Measurements from ENCODE around the gene ABL2.
"Not testable (repeated sequence)": the region's sequence is repeated elsewhere in the genome, so short reads cannot be mapped to it uniquely, and the experiment has no call there.

The ABL2 gene

GRCh38 chr1:179184403-179184802, 45.1 kb downstream of the ABL2 start:
- no peak for TF ChIP-seq CTCF (IDR thresholded peaks at IDR 0.05; ENCODE audit: low read length, missing control alignments)
- DNase-seq (ENCODE audit: low read depth): no peak
- no peak overlapping the region for H3K4me3 ChIP-seq (replicated peaks; ENCODE audit: low read depth, low read length)

- no peak for TF ChIP-seq CTCF (IDR thresholded peaks at IDR 0.05; ENCODE audit: low read length, missing control alignments)
- no peak overlapping the region for H3K4me3 ChIP-seq (replicated peaks; ENCODE audit: low read depth, low read length)
- no peak for DNase-seq (ENCODE audit: low read depth)
These were observed 45.6 kb downstream of the ABL2 start for GRCh38 chr1:179183857-179184256.

- DNase-seq (ENCODE audit: low read depth): peak; percentile 77
- H3K4me3 ChIP-seq (replicated peaks; ENCODE audit: low read depth, low read length): no peak overlapping the region
- no peak for TF ChIP-seq CTCF (IDR thresholded peaks at IDR 0.05; ENCODE audit: low read length, missing control alignments)
These were observed 50.5 kb downstream of the ABL2 start for GRCh38 chr1:179178950-179179349.

- DNase-seq (ENCODE audit: low read depth): no peak
- no peak overlapping the region for H3K4me3 ChIP-seq (replicated peaks; ENCODE audit: low read depth, low read length)
- TF ChIP-seq CTCF (IDR thresholded peaks at IDR 0.05; ENCODE audit: low read length, missing control alignments): no peak
These were observed 51.3 kb downstream of the ABL2 start for GRCh38 chr1:179178183-179178582.

GRCh38 chr1:179177615-179178014, 51.9 kb downstream of the ABL2 start:
- H3K4me3 ChIP-seq (replicated peaks; ENCODE audit: low read depth, low read length): no peak overlapping the region
- TF ChIP-seq CTCF (IDR thresholded peaks at IDR 0.05; ENCODE audit: low read length, missing control alignments): no peak

GRCh38 chr1:179177182-179177581, 52.3 kb downstream of the ABL2 start:
- peak; percentile 29 for DNase-seq (ENCODE audit: low read depth)
- TF ChIP-seq CTCF (IDR thresholded peaks at IDR 0.05; ENCODE audit: low read length, missing control alignments): no peak
- no peak overlapping the region for H3K4me3 ChIP-seq (replicated peaks; ENCODE audit: low read depth, low read length)

More at GRCh38 chr1:179177615-179178014, 51.9 kb downstream of the ABL2 start:
- DNase-seq (ENCODE audit: low read depth): no peak

- no peak for TF ChIP-seq CTCF (IDR thresholded peaks at IDR 0.05; ENCODE audit: low read length, missing control alignments)
- peak; percentile 57 for DNase-seq (ENCODE audit: low read depth)
- H3K4me3 ChIP-seq (replicated peaks; ENCODE audit: low read depth, low read length): no peak overlapping the region
These were observed 54.3 kb downstream of the ABL2 start for GRCh38 chr1:179175011-179175841.

- DNase-seq (ENCODE audit: low read depth); H3K4me3 ChIP-seq (replicated peaks; ENCODE audit: low read depth, low read length): not testable (repeated sequence)
These were observed 59.1 kb downstream of the ABL2 start for GRCh38 chr1:179170468-179170770.

Data from fibroblast of pulmonary artery (primary cell).